Subcutaneous abdominal adipose tissue (tissue), 5 donors: ENCODE data around the gene PCDHGA5.
"Not testable (repeated sequence)": the region's sequence is repeated elsewhere in the genome, so short reads cannot be mapped to it uniquely, and the experiment has no call there.

ENCODE experiments used
- H3K27ac ChIP-seq: one replicate; pipeline ENCODE4 v1.7.0; 2013; ENCODE audit warnings: low read depth, mild to moderate bottlenecking, inconsistent platforms, low read length, moderate library complexity
- H3K27me3 ChIP-seq, 5 donors: one replicate each; pipeline ENCODE4 v1.7.0; 2013; ENCODE audit warnings: low read length in 5 of 5, inconsistent platforms in 1 of 5; ENCODE audit not compliant: control insufficient read depth in 5 of 5, insufficient read depth in 4 of 5
- H3K36me3 ChIP-seq, 5 donors: one replicate each; pipeline ENCODE4 v1.7.0; 2013; ENCODE audit warnings: low read length in 5 of 5; ENCODE audit not compliant: control insufficient read depth in 5 of 5, insufficient read depth in 5 of 5
- H3K4me1 ChIP-seq, 5 donors: one replicate each; pipeline ENCODE4 v1.7.0; 2013; ENCODE audit warnings: low read length in 5 of 5, mild to moderate bottlenecking in 3 of 5, moderate library complexity in 1 of 5; ENCODE audit not compliant: control insufficient read depth in 5 of 5, insufficient read depth in 5 of 5
- H3K4me3 ChIP-seq, 5 donors: one replicate each; pipeline ENCODE4 v1.7.0; 2013; ENCODE audit warnings: low read length in 5 of 5, low read depth in 1 of 5
- H3K9ac ChIP-seq, 5 donors: one replicate each; pipeline ENCODE4 v1.7.0; 2013; ENCODE audit warnings: low read length in 5 of 5, mild to moderate bottlenecking in 4 of 5, moderate library complexity in 3 of 5
- H3K9me3 ChIP-seq, 5 donors: one replicate each; pipeline ENCODE4 v1.7.0; 2013; ENCODE audit warnings: low read length in 5 of 5; ENCODE audit not compliant: control insufficient read depth in 5 of 5
- donor health status: healthy.
- donor health status: healthy.
- donor health status: healthy.
- donor health status: healthy.
- donor health status: healthy.

The PCDHGA5 gene

DNA sequence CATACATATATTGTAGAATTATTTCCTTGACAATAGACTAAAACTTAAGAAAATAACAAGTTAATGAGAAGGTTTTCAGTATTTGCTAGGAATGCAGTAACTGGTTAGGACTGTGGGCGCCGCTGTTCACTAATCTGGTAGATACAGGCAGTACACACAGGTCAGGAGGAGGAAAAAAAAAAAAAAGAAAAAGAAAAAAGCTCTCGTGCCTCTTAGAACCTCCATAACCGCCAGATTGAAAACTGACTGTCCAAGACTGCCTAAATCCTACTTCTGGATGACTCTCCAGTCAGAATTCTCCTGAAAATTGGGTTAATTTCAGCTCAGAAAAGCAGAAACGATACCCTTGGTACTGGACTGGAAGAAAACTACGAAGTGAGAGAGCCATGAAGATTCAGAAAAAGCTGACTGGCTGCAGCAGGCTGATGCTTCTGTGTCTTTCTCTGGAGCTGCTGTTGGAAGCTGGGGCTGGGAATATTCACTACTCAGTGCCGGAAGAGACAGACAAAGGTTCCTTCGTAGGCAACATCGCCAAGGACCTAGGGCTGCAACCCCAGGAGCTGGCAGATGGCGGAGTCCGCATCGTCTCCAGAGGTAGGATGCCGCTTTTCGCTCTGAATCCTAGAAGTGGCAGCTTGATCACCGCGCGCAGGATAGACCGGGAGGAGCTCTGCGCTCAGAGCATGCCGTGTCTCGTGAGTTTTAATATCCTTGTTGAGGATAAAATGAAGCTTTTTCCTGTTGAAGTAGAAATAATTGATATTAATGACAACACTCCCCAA is 33.5 kb upstream of the PCDHGA5 start, which contains the start of gene PCDHGA1:
Gene PCDHGA1, plus strand, starts transcription at position 216 of the 782 bp plus-strand sequence.
- peaks cover 16 to 56% (median 43%) of the 10 kb centered on the region in 5 donors for H3K9me3 ChIP-seq
- no peaks in the 10 kb centered on the region for H3K36me3 ChIP-seq
- no peak within 1 kb of the TSS for H3K9ac ChIP-seq
- no peak within 1 kb of the TSS for H3K27ac ChIP-seq
- H3K4me3 ChIP-seq, result peak within 1 kb of the TSS; percentile 19 to 45 (median 39)
- peaks cover 0 to 19% (median 3%) of the 10 kb centered on the region in 5 donors for H3K27me3 ChIP-seq
- H3K4me1 ChIP-seq, result peaks cover 0 to 9% (median 0%) of the 10 kb centered on the region in 5 donors

GRCh38 chr5:141332571-141332970 is 31.4 kb upstream of the PCDHGA5 start:
- H3K27ac ChIP-seq, H3K36me3 ChIP-seq, H3K9ac ChIP-seq, H3K4me1 ChIP-seq: not testable (repeated sequence)
- H3K4me3 ChIP-seq, result peak overlapping the region in 1 of 5 donors; percentile 6
- H3K27me3 ChIP-seq, result peaks cover 0 to 19% (median 3%) of the 10 kb centered on the region in 5 donors
- peaks cover 19 to 57% (median 39%) of the 10 kb centered on the region in 5 donors for H3K9me3 ChIP-seq

DNA sequence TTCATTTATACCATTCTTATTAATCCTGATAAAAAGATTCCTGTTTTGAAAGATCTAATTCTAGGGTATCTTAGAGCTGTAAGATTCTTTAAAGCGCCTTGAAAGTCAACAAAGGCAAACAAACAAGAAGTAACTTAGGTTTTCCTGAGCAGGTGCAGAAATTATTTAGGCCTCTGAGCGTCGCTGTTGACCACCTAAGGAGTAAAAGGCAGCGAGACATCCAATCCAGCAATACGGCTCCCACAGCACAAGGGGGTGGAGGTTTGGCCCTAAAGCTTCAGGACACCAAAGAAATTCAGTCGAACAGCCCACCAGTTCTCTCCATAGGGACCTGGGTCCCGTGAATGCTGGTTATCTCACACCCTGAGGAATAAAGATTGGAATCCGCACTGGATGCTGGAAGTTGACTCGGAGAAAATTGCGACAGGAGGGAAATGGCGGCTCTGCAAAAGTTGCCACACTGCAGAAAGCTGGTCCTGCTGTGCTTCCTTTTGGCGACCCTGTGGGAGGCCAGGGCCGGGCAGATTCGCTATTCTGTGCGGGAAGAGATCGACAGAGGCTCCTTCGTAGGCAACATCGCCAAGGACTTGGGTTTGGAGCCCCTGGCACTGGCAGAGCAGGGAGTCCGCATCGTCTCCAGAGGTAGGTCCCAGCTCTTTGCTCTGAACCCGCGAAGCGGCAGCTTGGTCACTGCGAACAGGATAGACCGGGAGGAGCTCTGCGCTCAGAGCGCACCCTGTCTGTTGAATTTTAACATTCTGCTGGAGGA is 25.2 kb upstream of the PCDHGA5 start, which contains the start of gene PCDHGA2:
Gene PCDHGA2, plus strand, starts transcription at position 223 of the 769 bp plus-strand sequence.
- peaks cover 0 to 14% (median 2%) of the 10 kb centered on the region in 5 donors for H3K27me3 ChIP-seq
- no peaks in the 10 kb centered on the region for H3K36me3 ChIP-seq
- no peak within 1 kb of the TSS for H3K27ac ChIP-seq
- no peak within 1 kb of the TSS for H3K9ac ChIP-seq
- peaks cover 19 to 53% (median 43%) of the 10 kb centered on the region in 5 donors for H3K9me3 ChIP-seq
- H3K4me3 ChIP-seq, result peak within 1 kb of the TSS; percentile 42 to 68 (median 62)
- H3K4me1 ChIP-seq, result peaks cover 0 to 12% (median 9%) of the 10 kb centered on the region in 5 donors

- not testable (repeated sequence) for H3K36me3 ChIP-seq, H3K9ac ChIP-seq, H3K27ac ChIP-seq
- H3K9me3 ChIP-seq, result peaks cover 33 to 69% (median 58%) of the 10 kb centered on the region in 5 donors
- H3K4me3 ChIP-seq, result peak overlapping the region in 2 of 5 donors; percentile 28
- H3K27me3 ChIP-seq, result peaks cover 0 to 14% (median 3%) of the 10 kb centered on the region in 5 donors
- H3K4me1 ChIP-seq, result peaks cover 0 to 19% (median 9%) of the 10 kb centered on the region in 5 donors
These were observed 23.1 kb upstream of the PCDHGA5 start for GRCh38 chr5:141340781-141341354.

GRCh38 chr5:141342773-141343172 is 21.2 kb upstream of the PCDHGA5 start:
- H3K27ac ChIP-seq, result no peak overlapping the region
- H3K9me3 ChIP-seq, result peaks cover 26 to 64% (median 59%) of the 10 kb centered on the region in 5 donors
- peaks cover 0 to 14% (median 3%) of the 10 kb centered on the region in 5 donors for H3K27me3 ChIP-seq
- H3K4me1 ChIP-seq, result peaks cover 0 to 19% (median 9%) of the 10 kb centered on the region in 5 donors
- H3K9ac ChIP-seq, result no peak overlapping the region
- no peaks in the 10 kb centered on the region for H3K36me3 ChIP-seq
- peak overlapping the region in 1 of 5 donors; percentile 15 for H3K4me3 ChIP-seq

DNA sequence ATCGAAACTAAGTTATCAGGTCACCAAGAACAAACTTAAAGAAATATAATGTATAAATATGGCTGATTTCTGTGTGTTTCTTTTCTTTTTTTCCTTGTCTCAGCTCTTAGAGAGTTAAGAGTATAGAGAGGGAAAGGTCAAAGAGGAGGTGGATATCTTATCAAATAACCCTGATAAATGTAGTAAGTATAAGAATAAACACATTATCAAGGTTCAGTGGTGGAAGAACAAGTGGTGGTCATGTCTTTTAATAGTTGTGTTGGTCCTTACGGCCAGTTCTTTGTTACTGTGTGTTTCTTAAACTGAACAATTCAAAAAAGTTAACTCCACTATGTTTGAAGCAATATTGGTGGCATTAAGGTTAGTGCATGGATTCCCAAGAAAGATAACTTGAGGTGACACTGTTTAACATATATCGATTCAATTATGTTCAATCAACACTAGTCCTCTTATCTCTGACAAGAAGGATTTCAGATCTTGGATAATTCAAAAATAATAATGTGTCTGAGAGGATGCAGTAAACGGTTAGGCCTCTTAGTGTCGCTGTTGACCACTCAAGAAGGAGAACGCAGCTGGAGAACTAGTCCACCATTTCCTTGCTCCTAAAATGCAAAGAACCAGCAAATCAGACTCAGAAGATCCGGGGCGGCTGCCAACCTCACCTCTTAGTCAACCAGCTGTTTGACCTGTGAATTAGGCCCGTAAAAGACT is 20.6 kb upstream of the PCDHGA5 start, which contains the start of gene PCDHGA3:
Gene PCDHGA3, plus strand, starts transcription at position 588 of the 711 bp plus-strand sequence. CDS start 205 bp downstream, outside the sequence.
- Histone ChIP-seq H3K9ac (peak within 1 kb of the TSS in 1 of 5 donors; percentile 41), H3K4me1 (peaks cover 0 to 19% (median 9%) of the 10 kb centered on the region in 5 donors), H3K9me3 (peaks cover 26 to 65% (median 54%) of the 10 kb centered on the region in 5 donors), H3K27ac (no peak within 1 kb of the TSS), H3K36me3 (no peaks in the 10 kb centered on the region), H3K4me3 (peak within 1 kb of the TSS; percentile 52 to 67 (median 61)), H3K27me3 (peaks cover 0 to 12% (median 3%) of the 10 kb centered on the region in 5 donors)

GRCh38 chr5:141343953-141344463 is 20.0 kb upstream of the PCDHGA5 start:
- peaks cover 0 to 15% (median 3%) of the 10 kb centered on the region in 5 donors for H3K27me3 ChIP-seq

DNA sequence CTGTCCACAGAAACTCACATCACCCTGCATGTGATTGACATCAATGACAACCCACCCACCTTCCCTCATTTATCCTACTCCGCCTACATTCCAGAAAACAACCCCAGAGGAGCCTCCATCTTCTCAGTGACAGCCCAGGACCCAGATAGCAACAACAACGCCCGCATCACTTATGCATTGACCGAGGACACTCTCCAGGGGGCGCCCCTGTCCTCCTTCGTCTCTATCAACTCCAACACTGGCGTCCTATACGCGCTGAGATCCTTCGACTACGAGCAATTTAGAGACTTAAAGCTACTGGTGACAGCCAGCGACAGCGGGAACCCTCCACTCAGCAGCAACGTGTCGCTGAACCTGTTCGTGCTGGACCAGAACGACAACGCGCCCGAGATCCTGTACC is 18.6 kb upstream of the PCDHGA5 start:
- Histone ChIP-seq H3K9ac (no peak overlapping the region), H3K4me1 (peaks cover 0 to 12% (median 0%) of the 10 kb centered on the region in 5 donors), H3K27me3 (peaks cover 0 to 6% (median 3%) of the 10 kb centered on the region in 5 donors), H3K27ac (no peak overlapping the region), H3K4me3 (peak overlapping the region in 4 of 5 donors; percentile 4 to 61 (median 42)), H3K9me3 (peaks cover 22 to 59% (median 49%) of the 10 kb centered on the region in 5 donors), H3K36me3 (no peaks in the 10 kb centered on the region)

More at GRCh38 chr5:141343953-141344463, 20.0 kb upstream of the PCDHGA5 start:
- Histone ChIP-seq H3K9me3 (peaks cover 29 to 65% (median 54%) of the 10 kb centered on the region in 5 donors), H3K4me3 (peak overlapping the region; percentile 52 to 67 (median 61)), H3K27ac (no peak overlapping the region), H3K9ac (peak overlapping the region in 1 of 5 donors; percentile 41), H3K36me3 (no peaks in the 10 kb centered on the region), H3K4me1 (peaks cover 0 to 15% (median 5%) of the 10 kb centered on the region in 5 donors)

GRCh38 chr5:141346017-141346416 is 17.9 kb upstream of the PCDHGA5 start:
- H3K9ac ChIP-seq, H3K27me3 ChIP-seq, H3K36me3 ChIP-seq, H3K4me3 ChIP-seq, H3K27ac ChIP-seq: not testable (repeated sequence)
- Histone ChIP-seq H3K9me3 (peaks cover 25 to 58% (median 52%) of the 10 kb centered on the region in 5 donors), H3K4me1 (peaks cover 0 to 12% (median 0%) of the 10 kb centered on the region in 5 donors)
